Chondrocyte (in vitro differentiated cells): ENCODE data around the gene PAPPA2. TPM values are rescaled to one million over a fixed set of nuclear protein-coding genes. Genes with fewer than 3 reads are reported as not detected.

Source experiments
- DNase-seq: peaks from one replicate; pipeline ENCODE4 v3.0.0; 2021; ENCODE audit warnings: mixed read lengths, low spot score
- H3K27ac Mint-ChIP-seq: one replicate; pipeline ENCODE4 v1.8.0; 2021; ENCODE audit warnings: mild to moderate bottlenecking, moderate library complexity, mixed read lengths; ENCODE audit not compliant: unreplicated experiment
- H3K27me3 Mint-ChIP-seq: 2 replicates; pipeline ENCODE4 v1.8.0; 2021; ENCODE audit warnings: low read depth, mixed read lengths
- H3K36me3 Mint-ChIP-seq: 2 replicates; pipeline ENCODE4 v1.8.0; 2021; ENCODE audit warnings: low read depth, mixed read lengths
- H3K4me1 Mint-ChIP-seq: 2 replicates; pipeline ENCODE4 v1.8.0; 2021; ENCODE audit warnings: low read depth, mild to moderate bottlenecking, mixed read lengths
- H3K4me3 Mint-ChIP-seq: one replicate; pipeline ENCODE4 v1.8.0; 2021; ENCODE audit warnings: mild to moderate bottlenecking, moderate library complexity, mixed read lengths; ENCODE audit not compliant: unreplicated experiment
- H3K9me3 Mint-ChIP-seq: 2 replicates; pipeline ENCODE4 v1.8.0; 2021; ENCODE audit warnings: low read depth, mixed read lengths
- total RNA-seq: library from RNA; stranded (reverse); gene quantifications from 3 replicates; pipeline ENCODE4 v1.2.1, GENCODE V29; 2021
- TF ChIP-seq, protein P1 (sequence below): fragments of 200-600 bp; sonication (generic); IDR thresholded peaks from 2 replicates; pipeline ENCODE4 v1.5.0; 2021; ENCODE audit warnings: antibody characterized with exemption, mild to moderate bottlenecking, moderate library complexity

Gene PAPPA2
- total RNA-seq, 1 donor from 2014 or later = 0.42 TPM

DNA sequence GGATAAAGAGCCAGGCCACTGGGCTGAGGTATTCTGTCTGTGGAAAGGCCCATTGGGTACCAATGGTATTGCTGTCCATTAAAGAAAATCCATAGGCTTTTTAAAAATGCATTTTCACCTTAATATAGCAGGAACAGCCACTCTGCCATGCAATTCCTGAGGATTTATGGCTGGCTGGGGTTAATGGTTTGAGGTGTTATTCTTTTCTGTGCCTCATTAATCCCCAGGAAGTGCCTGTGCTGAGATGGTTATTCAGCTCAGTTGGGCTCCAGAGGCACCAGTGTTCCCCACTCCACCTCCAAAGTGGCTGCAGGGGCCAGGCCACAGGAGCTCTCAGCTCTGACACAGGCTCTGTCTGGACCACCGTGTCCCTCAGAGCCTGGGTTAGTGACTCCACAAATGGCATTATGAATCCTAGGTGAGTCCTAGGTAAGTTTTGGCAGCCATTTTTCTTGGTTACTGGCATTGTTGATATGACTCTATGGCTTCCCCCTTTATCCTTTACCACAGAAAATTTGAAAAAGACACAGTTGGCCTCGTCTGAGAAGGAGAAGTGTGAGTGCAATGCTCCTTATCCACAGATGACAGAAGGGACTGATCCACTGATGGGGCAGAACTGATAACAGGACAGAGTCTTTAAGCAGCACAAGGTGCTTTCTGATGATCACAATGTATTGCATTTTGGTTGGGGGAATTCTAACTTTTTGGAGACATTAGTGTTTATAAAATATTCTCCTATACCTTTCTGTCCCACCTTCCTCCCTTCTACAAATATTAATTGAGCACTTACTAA is 2.2 kb upstream of the PAPPA2 start:
- DNase-seq = no peak
- H3K27ac Mint-ChIP-seq = no peak overlapping the region
- H3K4me1 Mint-ChIP-seq = no peaks in the 10 kb centered on the region
- H3K36me3 Mint-ChIP-seq = no peaks in the 10 kb centered on the region
- TF ChIP-seq, protein P1, sequence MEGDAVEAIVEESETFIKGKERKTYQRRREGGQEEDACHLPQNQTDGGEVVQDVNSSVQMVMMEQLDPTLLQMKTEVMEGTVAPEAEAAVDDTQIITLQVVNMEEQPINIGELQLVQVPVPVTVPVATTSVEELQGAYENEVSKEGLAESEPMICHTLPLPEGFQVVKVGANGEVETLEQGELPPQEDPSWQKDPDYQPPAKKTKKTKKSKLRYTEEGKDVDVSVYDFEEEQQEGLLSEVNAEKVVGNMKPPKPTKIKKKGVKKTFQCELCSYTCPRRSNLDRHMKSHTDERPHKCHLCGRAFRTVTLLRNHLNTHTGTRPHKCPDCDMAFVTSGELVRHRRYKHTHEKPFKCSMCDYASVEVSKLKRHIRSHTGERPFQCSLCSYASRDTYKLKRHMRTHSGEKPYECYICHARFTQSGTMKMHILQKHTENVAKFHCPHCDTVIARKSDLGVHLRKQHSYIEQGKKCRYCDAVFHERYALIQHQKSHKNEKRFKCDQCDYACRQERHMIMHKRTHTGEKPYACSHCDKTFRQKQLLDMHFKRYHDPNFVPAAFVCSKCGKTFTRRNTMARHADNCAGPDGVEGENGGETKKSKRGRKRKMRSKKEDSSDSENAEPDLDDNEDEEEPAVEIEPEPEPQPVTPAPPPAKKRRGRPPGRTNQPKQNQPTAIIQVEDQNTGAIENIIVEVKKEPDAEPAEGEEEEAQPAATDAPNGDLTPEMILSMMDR = no peak
- H3K9me3 Mint-ChIP-seq = peaks cover 21% of the 10 kb centered on the region
- H3K27me3 Mint-ChIP-seq = no peaks in the 10 kb centered on the region
- H3K4me3 Mint-ChIP-seq = no peak overlapping the region

DNA sequence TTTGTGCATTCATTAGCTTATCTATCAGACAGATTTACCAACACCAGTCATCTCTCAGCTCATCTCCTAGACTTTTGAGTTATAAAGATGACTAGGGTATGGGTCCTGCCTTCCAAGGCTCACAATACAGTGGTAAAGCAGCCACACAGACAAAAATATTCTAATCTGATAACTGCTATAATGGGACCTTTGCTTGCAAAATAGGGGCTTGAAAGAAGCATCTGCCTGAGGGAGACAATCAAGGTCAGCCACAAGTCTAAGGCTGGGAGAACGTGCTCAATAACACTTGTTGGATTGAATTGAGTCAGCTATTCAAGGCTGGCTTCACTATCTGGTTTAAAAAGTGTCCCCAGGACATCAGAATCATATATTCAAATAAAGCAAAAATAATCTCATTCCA is 1.4 kb upstream of the PAPPA2 start:
- peaks cover 21% of the 10 kb centered on the region for H3K9me3 Mint-ChIP-seq
- H3K4me3 Mint-ChIP-seq = no peak overlapping the region
- H3K27me3 Mint-ChIP-seq = no peaks in the 10 kb centered on the region
- H3K36me3 Mint-ChIP-seq = no peaks in the 10 kb centered on the region
- DNase-seq = no peak
- H3K4me1 Mint-ChIP-seq = no peaks in the 10 kb centered on the region
- H3K27ac Mint-ChIP-seq = no peak overlapping the region
- TF ChIP-seq, protein P1 = no peak

DNA sequence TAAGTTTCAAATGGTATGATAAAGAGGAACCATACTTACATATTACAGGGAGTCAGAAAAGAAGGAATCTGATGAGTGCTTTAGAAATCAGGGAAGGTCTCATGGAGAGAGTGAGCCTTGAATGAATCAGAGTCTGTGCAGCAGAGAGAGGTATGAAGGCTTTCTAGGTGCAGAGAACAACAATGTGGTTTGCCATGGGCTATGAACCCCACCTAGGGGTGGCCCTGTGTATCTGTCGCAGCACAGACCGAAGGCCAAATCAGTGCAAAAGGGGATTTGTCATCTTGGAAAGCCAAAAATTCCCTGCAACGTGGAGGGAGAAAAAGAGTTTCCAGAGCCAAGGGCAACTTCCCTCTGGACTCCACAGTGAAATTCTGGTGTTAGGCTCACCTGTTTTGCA is 3.5 kb downstream of the PAPPA2 start:
- no peaks in the 10 kb centered on the region for H3K27me3 Mint-ChIP-seq
- no peaks in the 10 kb centered on the region for H3K4me1 Mint-ChIP-seq
- no peak overlapping the region for H3K4me3 Mint-ChIP-seq
- TF ChIP-seq, protein P1 = no peak
- no peaks in the 10 kb centered on the region for H3K36me3 Mint-ChIP-seq
- H3K9me3 Mint-ChIP-seq = no peaks in the 10 kb centered on the region
- no peak overlapping the region for H3K27ac Mint-ChIP-seq
- no peak for DNase-seq

DNA sequence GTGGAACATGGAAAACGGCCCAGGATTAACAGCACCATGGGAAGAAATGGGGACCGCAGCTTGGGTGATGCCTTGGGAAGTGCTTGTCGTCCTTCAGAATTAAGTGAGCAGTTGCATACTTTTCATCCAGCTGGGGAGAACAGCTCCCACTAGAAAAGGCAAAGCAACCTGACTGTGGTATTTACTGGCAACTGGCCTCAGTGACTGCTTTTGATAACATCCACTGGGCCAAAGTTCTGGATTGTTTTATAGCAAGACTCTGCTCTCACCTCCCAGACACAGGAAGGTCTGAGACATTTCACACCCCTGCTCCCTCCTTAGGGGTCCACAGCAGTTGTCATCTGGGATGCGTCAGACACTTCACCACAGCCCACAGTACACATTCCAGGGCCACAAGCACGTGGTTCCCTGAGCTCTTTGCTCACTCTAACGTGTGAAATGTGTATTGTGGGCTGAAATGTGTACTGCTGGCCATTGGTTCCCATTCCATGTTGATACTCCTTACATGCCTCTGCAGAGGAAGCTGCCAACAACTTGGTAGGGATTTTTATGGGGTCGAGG is 6.6 kb downstream of the PAPPA2 start:
- H3K27ac Mint-ChIP-seq = no peak overlapping the region
- no peak for DNase-seq
- H3K36me3 Mint-ChIP-seq = no peaks in the 10 kb centered on the region
- H3K27me3 Mint-ChIP-seq = no peaks in the 10 kb centered on the region
- no peaks in the 10 kb centered on the region for H3K9me3 Mint-ChIP-seq
- no peak overlapping the region for H3K4me3 Mint-ChIP-seq
- TF ChIP-seq, protein P1 = no peak
- no peaks in the 10 kb centered on the region for H3K4me1 Mint-ChIP-seq

DNA sequence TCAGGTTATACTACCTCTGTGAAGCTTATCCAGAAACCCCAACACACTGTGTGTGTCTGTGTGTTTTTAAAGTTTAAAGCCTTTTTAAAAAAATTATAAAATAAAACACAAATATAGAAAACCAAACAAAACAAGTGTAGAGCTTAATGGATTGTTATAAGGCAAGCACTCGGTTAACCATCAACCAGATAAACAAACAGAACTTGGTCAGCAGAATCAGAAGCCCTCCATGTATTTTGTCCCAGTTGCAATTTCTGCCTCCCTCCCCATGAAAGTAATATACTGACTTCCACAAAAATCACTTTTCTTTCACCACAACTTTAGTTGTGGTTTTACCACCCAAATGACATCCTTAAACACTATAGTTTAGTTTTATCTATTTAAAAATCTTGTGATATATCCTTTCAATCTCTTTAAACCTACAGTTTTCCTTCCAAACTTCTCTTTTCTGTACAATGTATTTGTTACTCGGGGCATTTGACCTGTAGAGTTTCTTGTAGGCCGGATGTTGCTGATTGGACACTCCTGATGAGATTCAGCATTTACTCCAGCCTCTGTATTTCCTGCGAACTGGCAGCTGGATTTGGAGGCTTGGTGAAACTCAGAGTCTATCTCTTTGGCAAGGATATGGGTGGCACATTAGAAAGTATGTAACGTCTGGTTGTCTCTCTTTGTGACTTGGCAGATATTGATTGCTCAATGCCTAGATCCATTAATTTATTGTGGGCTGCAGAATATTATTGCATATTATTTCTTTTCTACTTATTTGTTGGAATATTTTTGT is 8.6 kb downstream of the PAPPA2 start:
- DNase-seq = no peak
- Mint-ChIP-seq H3K27me3 (no peaks in the 10 kb centered on the region), H3K9me3 (no peaks in the 10 kb centered on the region), H3K4me1 (no peaks in the 10 kb centered on the region), H3K27ac (no peak overlapping the region), H3K36me3 (no peaks in the 10 kb centered on the region), H3K4me3 (no peak overlapping the region)
- TF ChIP-seq, protein P1 = no peak
